ENCODE results near the gene TPMT.

TPMT gene

DNA sequence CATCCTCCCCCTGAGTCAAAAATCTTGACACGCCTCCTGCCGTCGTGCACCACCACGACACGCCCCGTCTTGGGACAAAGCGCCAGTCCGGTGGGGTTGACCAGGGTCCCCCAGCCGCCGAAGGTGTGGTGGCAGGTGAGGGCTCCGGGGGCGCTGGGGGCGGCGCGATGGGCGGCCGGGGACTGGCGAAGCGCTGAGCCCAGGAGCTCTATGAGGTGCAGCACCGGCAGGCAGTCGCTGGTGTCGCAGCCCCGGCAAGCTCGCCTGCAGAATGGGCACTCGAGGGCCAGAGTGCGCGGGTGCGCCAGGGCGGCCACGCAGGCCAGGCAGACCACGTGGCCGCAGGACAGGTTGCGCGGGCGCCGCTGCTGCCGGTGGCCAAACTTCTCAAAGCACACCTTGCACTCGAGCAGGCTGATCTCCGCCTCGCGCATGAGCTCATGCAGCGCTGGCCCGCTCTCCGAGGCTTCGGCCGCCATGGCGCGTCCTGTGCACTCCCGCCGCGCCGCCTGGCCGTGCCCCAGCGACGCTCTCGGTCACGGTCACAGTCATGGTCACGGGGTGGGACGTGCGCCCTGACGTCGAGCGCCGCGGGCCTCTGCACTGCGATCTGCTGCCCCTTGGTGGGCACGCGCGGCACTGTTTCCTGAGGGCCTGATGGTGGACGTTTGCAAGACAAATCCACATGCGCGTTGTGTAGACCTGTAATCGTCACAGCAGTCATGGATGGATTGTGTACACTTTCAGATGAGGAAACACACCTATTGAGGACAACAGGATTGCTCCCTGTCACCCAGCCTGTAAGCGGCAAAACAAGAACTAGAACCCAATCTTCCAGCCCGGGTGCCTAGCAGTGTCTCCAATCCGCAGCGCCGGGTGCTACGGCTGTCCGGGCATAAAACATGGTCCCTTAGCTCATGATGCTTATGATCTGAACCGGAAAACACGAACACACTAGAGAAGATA lies 32.5 kb downstream of the TPMT start, which contains the start of gene NHLRC1:
Gene NHLRC1 (minus strand): TSS at position 550 of the 966 bp plus-strand sequence. CDS start 71 bp downstream, at position 479.
- in situ Hi-C loops (cut with MboI; ENCODE audit: low pct_unique_long_range_greater_than_20kb, low sequenced_read_pairs) = no loop called here
- no peak for DNase-seq

DNA sequence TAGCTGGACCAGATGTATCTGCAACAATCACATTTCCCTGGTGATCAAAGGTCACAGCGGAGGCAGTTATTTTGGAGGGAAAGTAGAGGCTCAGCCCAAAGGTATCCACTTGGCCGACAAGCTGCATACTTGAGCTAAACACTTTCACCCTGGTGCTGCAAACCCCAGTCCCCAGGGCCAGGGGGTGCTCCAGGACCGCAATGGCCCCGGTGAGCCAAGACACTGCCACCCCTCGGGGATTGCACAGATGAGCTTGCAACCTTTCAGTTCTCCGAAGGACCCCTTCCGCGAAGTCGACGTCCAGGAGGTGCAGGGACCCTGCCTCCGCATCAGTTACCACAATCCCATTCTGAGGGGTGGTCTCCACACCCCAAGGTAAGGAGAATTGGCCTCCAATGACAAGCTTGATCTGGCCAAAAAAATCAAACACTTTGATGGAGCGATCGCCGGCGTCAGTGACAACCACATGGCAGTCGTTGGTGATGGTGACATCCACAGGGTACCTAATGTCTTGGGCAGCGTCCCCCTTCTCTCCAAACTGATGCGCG lies 33.2 kb downstream of the TPMT start:
- peak; percentile 9 for DNase-seq
- in situ Hi-C loops (cut with MboI; ENCODE audit: low pct_unique_long_range_greater_than_20kb, low sequenced_read_pairs) = no loop called here

DNA sequence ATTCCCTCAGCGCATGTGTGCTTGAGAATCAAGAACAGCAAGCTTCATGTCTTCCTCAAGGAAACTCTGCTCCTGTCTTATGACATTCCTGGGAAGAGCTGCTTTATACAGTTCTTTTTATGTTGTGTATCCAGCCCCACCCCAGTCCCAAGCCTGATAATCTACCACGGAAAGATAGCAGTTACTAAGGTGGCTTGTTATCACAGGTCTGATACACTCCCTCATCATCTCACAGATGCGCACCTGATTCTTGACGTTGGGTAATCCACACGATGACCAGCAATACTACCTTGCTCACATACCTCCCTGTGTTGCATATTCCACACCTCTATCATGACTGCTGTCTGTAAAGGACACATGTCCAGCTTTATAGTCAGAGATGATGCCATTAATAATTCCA lies 35.6 kb downstream of the TPMT start:
- in situ Hi-C loops (cut with MboI; ENCODE audit: low pct_unique_long_range_greater_than_20kb, low sequenced_read_pairs) = no loop called here

DNA sequence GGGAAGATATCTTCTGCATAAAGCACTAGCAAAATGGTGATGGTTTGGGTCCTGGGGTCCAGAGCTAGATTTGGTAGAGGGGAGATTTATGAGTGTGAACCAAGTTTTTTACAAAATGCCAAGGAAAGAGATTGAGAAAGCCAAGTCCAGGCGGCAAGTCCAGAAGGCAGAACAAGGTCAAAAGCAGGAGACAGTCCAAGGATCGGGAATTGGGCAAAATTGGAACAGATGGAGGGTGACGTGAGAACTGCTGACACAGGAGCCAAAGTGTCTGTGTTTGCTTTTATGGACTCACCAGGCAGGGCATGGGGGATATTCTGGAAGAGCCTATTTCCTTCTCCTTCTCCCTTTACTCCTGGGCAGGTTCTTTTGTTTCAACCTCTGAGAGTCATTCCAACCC lies 36.5 kb downstream of the TPMT start:
- no peak for DNase-seq
- in situ Hi-C loops (cut with MboI; ENCODE audit: low pct_unique_long_range_greater_than_20kb, low sequenced_read_pairs) = no loop called here

More for the DNA sequence above, 35.6 kb downstream of the TPMT start:
- no peak for DNase-seq

DNA sequence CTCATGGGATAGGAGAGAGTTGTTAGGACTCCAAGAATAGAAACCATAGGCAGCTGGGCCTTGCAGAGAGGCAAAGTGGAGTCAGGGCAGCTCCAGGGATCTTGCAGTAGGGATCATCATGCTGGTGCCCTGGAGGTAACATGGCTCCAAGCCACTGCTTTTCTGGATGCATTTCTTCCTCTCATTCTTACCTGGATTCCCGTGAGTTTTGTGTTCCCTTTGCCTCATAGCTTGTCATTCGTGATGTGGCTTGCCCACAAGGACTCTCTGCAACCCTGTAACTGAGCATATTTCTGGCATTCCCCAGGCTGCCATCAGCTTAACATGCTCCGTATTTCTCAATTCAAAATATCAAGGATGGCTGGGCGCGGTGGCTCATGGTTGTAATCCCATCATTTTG lies 37.7 kb downstream of the TPMT start:
- in situ Hi-C loops (cut with MboI; ENCODE audit: low pct_unique_long_range_greater_than_20kb, low sequenced_read_pairs) = no loop called here
- no peak for DNase-seq

DNA sequence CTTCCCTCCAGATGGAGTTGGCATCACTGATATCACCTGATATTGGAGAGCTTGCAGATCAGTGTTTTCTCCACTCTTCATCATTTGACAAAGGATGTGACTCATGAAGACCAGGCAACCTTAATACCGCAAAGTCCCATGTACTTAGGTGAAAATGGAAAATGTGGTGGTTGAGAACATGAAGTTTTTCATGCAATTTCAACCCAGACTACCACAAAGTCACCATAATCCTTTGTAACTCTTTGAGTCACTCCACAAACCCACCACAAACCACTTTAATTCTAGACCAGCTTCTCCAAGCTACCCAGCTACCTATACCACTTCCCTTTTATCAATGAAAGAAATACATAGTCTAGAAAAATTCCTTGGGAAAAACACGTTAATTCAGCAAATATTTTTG lies 39.5 kb downstream of the TPMT start:
- peak; percentile 65 for DNase-seq
- in situ Hi-C loops (cut with MboI; ENCODE audit: low pct_unique_long_range_greater_than_20kb, low sequenced_read_pairs) = no loop called here

DNA sequence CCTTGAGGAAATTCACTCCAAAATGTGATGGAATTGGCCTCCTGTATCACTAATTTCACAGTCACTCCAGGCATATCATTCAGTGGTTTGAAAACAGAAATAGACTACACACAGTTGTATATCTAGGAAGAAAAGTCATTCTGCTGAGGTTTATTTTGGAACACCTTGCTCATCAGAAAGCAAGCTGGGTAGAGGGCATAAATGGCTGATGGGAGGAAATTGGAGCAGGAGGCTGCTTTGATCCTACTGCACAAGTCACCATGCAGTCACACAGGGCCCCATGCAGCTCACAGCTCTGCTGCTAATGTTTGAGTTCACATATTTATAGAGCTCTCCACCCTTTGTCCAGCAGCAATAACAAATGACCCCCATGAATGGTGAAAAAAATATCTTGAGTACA lies 44.7 kb downstream of the TPMT start:
- in situ Hi-C loops (cut with MboI; ENCODE audit: low pct_unique_long_range_greater_than_20kb, low sequenced_read_pairs) = no loop called here
- no peak for DNase-seq

DNA sequence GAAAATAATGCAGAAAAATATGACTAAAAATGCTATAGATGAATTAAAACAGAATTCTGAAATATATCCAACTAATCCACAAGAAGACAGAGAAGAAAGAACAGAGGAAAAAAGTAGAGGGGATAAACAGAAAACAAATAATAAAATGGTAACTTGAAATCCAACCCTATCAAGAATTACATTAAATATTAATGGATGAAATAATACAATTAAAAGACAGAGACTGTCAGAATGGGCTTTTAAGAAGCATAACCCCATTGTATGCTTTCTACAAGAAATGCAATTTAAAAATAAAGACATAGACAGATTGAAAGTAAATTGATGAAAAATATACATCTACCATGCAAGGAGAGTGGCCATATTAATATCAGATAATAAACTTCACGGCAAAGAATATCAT lies 47.8 kb downstream of the TPMT start:
- DNase-seq = no peak
- in situ Hi-C loops (cut with MboI; ENCODE audit: low pct_unique_long_range_greater_than_20kb, low sequenced_read_pairs) = no loop called here

DNA sequence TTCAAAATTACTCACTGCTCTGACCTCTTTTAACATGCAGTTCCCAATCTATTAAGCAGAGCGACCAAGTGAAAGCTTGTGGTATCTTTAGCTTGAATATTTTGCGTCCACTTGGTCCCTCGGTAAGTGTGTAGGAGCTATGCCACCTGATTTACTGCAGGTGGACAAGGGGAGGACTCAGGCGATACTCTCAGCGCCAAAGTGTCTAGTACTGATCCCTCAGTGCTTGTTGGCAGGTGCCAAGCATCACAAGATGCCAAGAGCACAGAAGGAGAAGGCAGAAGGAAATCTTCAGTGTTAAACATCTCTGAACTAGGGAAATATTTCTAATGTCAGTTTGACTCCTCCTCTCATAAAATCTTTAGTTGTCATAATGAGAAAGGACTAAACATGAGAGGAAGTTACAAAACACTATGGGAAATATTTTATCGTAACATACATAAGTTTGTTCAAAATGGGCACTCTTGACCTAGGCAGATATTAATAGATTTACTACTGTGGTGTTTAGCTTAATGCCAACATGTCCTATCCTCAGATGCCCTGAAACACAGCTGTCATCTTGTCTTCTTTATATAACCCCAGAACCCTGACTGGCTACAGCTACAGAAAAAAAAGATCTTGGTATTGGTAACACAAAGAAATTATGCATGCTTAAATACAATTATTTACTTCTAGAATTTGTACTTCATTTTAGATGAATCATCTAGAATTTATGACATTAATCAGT lies 51.9 kb downstream of the TPMT start:
- in situ Hi-C loops (cut with MboI; ENCODE audit: low pct_unique_long_range_greater_than_20kb, low sequenced_read_pairs) = no loop called here
- DNase-seq = no peak

DNA sequence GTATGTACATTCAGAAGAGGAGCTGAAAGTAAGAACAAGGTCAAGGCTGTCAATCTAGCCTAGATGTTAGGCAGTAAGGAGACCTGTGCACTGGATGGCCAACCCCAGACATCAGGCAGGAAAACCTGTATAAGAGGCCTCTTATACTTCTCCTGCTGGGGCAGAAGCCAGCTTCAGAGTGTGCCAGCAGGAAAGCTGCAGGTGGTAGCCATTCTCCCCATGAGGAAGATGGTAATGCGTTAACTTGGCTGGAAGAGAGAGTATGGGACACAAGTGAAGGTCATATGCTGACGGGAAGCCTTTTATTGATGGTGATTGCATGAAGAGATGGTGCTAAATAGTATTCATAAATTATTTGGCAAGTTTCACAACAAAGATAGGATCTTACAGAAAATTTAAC lies 53.0 kb downstream of the TPMT start:
- DNase-seq = no peak
- in situ Hi-C loops (cut with MboI; ENCODE audit: low pct_unique_long_range_greater_than_20kb, low sequenced_read_pairs) = no loop called here

DNA sequence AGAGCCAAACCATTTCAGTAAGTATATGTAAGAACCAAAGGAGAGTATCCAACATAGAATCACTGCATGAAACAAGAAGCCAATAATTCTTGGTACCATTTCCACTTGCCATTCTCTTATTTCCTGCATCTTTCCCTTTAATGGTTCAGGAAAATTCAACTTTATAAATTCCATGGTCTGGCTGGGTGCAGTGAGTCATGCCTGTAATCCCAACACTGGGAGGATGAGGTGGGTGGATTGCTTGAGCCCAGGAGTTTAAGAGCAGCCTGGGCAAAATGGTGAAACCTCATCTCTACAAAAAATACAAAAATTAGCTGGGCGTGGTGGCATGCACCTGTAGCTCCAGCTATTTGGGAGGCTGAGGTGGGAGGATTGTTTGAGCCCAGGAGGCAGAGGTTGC lies 53.6 kb downstream of the TPMT start:
- in situ Hi-C loops (cut with MboI; ENCODE audit: low pct_unique_long_range_greater_than_20kb, low sequenced_read_pairs) = no loop called here
- no peak for DNase-seq

DNA sequence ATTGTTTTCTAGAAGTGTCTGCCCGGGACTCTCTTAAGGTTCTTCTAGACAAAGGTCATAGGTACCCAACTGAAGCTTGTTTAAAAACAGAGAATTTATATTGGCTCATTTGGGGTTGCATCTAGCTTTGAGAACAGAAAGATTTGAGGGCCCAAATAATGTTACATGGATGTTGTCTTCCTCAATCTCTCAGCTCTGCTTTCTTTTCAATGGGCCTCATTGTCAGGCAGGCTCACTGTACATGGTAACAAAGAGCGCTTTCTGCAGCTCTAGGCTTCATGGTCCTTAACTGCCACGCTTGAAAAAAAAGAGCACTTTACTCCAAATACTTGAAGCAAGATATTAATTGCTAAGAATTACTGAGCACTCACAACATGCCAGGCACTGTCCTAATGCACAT lies 54.6 kb downstream of the TPMT start:
- in situ Hi-C loops (cut with MboI; ENCODE audit: low pct_unique_long_range_greater_than_20kb, low sequenced_read_pairs) = no loop called here

DNA sequence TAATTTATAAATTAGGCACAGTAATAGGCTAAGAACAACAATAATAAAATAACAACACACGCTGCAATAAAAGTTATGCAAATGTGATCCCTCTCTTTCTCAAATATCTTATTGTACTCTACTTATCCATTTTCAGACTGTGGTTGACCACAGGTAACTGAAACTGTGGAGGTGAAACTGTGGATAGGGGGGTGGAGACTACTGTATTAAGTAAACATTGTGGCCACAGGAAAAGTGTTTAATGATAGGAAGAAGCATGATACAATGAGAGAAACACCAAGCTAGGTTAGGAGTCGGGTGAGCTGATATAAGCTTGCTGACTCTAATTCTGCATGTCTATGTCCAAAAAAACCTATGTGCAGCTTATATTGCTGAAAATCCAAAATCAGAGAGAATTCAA lies 55.4 kb downstream of the TPMT start:
- in situ Hi-C loops (cut with MboI; ENCODE audit: low pct_unique_long_range_greater_than_20kb, low sequenced_read_pairs) = no loop called here

More for the DNA sequence above, 54.6 kb downstream of the TPMT start:
- DNase-seq = no peak

DNA sequence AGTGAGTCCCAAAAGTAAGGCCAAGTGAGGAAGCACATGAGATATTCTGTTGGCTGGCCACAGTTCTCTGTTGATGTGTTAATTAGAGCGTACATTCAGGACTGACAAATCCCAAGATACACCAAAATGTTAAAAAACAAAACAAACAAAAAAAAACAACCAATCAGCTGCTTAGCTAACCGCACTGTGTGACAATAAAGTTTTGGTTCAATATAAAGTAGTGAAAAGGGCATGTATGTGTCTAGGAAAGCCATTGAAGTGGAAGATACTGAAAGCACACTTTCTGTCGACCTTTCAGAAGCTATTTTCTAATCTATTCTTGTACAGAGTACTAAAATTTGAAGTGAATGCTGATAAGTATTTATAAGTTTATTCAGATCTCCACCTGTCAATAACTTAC lies 58.5 kb downstream of the TPMT start:
- in situ Hi-C loops (cut with MboI; ENCODE audit: low pct_unique_long_range_greater_than_20kb, low sequenced_read_pairs) = no loop called here
- DNase-seq = no peak

More for the DNA sequence above, 55.4 kb downstream of the TPMT start:
- DNase-seq = no peak

DNA sequence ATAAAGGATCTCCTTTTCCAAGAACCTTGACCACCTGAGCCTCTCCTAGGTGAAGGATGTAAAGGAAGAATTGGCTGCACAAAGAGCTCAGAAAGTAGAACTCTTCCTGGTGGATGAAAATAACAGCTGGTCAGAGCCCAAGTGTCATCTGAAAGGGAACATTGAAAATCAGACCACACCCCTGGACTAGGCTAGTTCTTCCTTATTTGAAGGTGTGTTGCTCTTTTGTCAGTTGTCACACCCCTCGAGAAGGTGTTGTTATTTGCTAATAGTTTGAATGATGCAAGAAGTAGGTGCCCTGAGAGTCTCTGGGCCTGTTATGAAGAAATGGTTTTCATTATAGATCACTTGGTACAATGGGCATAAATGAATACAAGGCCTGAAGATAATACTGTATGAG lies 63.5 kb downstream of the TPMT start:
- in situ Hi-C loops (cut with MboI; ENCODE audit: low pct_unique_long_range_greater_than_20kb, low sequenced_read_pairs) = no loop called here
- no peak for DNase-seq

DNA sequence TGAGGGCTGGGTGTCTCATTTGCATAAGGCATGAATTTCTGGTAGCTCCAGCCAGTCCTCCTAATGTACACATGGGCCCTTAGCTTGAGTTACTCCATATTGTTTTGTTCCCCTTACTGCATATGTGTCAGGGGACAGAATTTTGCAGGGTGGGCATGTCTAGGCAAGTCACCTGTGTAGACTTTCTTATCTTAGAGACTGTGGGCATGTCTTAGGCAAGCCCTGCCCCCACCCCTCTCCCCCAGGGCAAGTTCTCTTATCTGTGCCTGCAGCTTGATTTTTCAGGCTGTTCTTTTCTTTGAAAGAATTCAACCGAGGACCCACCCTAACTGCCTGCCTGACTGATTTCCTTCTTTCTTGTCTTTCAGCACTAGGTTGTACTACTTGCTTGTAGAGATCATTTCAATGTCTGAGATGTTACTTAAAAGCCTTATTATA lies 64.5 kb downstream of the TPMT start:
- in situ Hi-C loops (cut with MboI; ENCODE audit: low pct_unique_long_range_greater_than_20kb, low sequenced_read_pairs) = no loop called here
- peak; percentile 44 for DNase-seq

DNA sequence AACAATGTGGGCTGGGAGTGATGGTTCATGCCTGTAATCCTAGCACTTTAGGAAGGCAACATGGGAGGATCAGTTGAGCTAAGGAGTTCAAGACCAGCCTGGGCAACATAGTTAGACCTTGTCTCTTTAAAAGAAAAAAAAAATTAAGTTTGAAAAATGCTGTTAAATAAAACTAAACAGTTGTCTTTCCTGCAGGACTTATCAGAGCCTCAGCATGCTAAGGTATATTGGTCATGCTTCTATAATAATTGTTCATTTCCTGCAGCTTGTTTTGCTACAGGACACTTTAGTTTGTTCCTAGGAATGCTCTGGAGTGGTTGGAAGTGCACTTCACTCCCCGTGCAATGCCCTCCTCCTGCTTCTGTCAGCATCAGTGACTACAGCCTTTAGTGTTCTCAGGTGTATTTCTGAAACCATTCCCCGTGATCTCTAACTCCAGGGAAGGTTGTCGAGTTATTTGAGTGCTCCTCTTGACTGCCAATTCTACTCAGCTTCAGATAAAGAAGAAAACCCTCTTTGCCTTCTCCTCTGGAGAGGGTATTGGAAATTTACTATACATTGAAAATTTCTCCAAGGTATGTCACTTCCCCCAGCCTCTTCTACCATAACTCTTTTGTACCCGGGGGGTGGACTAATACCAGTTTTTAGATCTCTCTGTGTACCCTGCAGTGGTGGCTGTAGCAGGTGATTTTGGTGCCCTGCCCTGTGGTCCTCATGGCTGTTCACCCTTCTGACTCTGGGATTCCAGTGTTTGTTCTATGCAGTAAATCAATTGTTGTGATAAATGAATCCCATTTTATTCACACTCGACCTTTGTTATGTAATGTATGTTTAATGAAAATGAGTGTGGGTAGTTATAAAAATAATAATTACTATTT lies 66.2 kb downstream of the TPMT start:
- DNase-seq = no peak
- in situ Hi-C loops (cut with MboI; ENCODE audit: low pct_unique_long_range_greater_than_20kb, low sequenced_read_pairs) = no loop called here

DNA sequence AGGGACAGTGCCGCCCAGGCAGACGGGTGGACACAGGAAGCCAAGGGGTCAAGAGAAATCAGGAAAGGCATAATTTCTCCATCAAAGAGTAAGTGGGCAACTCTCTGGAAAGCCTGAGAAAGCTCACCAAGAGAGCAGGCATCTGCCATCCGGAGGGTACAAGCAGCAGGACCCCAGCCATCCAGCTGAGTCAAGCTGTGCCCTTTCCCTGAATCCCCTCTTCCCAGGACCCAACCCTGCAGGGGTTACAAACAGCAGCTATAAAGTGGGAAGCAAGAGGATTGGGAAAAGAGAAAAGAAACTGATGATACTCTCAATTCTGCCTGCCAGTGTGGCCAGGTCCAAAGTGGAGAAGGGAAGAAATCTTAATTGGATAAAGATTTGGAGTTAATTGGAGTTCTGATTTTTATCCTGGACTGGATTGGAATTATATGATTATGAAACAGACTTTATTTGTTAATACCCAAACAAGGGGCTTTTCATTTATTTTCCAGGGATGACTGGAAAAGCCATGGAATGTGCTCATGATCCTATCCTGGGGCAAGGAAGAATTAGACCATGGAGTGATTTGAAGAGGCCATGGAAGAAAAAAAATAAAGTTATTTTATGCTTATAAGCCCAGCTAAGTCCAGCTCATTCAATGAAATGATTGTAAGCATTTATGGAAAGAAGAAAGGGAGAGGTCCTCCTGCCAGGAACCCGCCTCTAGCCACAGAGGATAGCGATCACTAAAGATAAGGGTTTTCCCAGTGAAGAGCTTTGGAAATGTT lies 67.3 kb downstream of the TPMT start:
- in situ Hi-C loops (cut with MboI; ENCODE audit: low pct_unique_long_range_greater_than_20kb, low sequenced_read_pairs) = no loop called here
- no peak for DNase-seq
